Activated naive CD4-positive, alpha-beta T cell treated with anti-CD3 and anti-CD28 coated beads, Interleukin-2, amount 50 U/mL, for 72 hours (primary cell): ENCODE data around the gene ZBTB16. TPM values are rescaled to one million over a fixed set of nuclear protein-coding genes. Genes with fewer than 3 reads are reported as not detected.

Experiments
- ATAC-seq, 2 donors: fragments of 150-1000 bp; cut with Tn5 transposase; 2 replicates each; pipeline ENCODE4 v1.10.0; 2021; ENCODE audit warnings: mild to moderate bottlenecking in 2 of 2, moderate library complexity in 2 of 2
- DNase-seq, 2 donors: peaks; one replicate each; pipeline ENCODE4 v3.0.0; 2021 to 2022; ENCODE audit warnings: low spot score in 2 of 2
- H3K27ac Mint-ChIP-seq, 2 donors: one replicate each; pipeline ENCODE4 v1.8.0; 2022; ENCODE audit warnings: mild to moderate bottlenecking in 2 of 2, mixed read lengths in 2 of 2
- H3K36me3 Mint-ChIP-seq, 2 donors: one replicate each; pipeline ENCODE4 v1.8.0; 2022; ENCODE audit warnings: mixed read lengths in 2 of 2
- H3K9me3 Mint-ChIP-seq, 2 donors: one replicate each; pipeline ENCODE4 v1.8.0; 2022; ENCODE audit warnings: mixed read lengths in 2 of 2
- total RNA-seq, 2 donors: library from RNA; stranded (reverse); gene quantifications; one replicate each; pipeline ENCODE4 v1.2.3, GENCODE V29; 2022

The ZBTB16 gene
- total RNA-seq, 2 donors from 2014 or later = 0.99 to 3.1 TPM

GRCh38 chr11:114102993-114103896, 43.7 kb downstream of the ZBTB16 start:
- Mint-ChIP-seq H3K9me3 (no peaks in the 10 kb centered on the region), H3K36me3 (no peaks in the 10 kb centered on the region), H3K27ac (no peak overlapping the region)
- DNase-seq (no peak), ATAC-seq (peak; percentile 14 to 20)

- no peak for DNase-seq
- ATAC-seq = no peak
- Mint-ChIP-seq H3K27ac (no peak overlapping the region), H3K9me3 (no peaks in the 10 kb centered on the region), H3K36me3 (no peaks in the 10 kb centered on the region)
These were observed 46.1 kb downstream of the ZBTB16 start for GRCh38 chr11:114105611-114106010.

- no peak for ATAC-seq
- no peak overlapping the region for H3K27ac Mint-ChIP-seq
- no peak for DNase-seq
- H3K36me3 Mint-ChIP-seq = no peaks in the 10 kb centered on the region
- no peaks in the 10 kb centered on the region for H3K9me3 Mint-ChIP-seq
These were observed 46.5 kb downstream of the ZBTB16 start for GRCh38 chr11:114106047-114106446.

- Mint-ChIP-seq H3K27ac (no peak overlapping the region), H3K36me3 (no peaks in the 10 kb centered on the region), H3K9me3 (no peaks in the 10 kb centered on the region)
- DNase-seq (no peak), ATAC-seq (no peak)
These were observed 47.5 kb downstream of the ZBTB16 start for GRCh38 chr11:114106986-114107385.

GRCh38 chr11:114108501-114109205, 49.1 kb downstream of the ZBTB16 start:
- H3K36me3 Mint-ChIP-seq = no peaks in the 10 kb centered on the region
- no peak overlapping the region for H3K27ac Mint-ChIP-seq
- H3K9me3 Mint-ChIP-seq = no peaks in the 10 kb centered on the region
- no peak for DNase-seq
- ATAC-seq = no peak

- no peak overlapping the region for H3K27ac Mint-ChIP-seq
- DNase-seq (no peak), ATAC-seq (no peak)
- H3K9me3 Mint-ChIP-seq = no peaks in the 10 kb centered on the region
- H3K36me3 Mint-ChIP-seq = no peaks in the 10 kb centered on the region
These were observed 49.9 kb downstream of the ZBTB16 start for GRCh38 chr11:114109206-114110090.

- H3K36me3 Mint-ChIP-seq = no peaks in the 10 kb centered on the region
- no peaks in the 10 kb centered on the region for H3K9me3 Mint-ChIP-seq
- ATAC-seq (no peak), DNase-seq (no peak)
- no peak overlapping the region for H3K27ac Mint-ChIP-seq
These were observed 50.6 kb downstream of the ZBTB16 start for GRCh38 chr11:114110123-114110522.

- ATAC-seq = no peak
- H3K36me3 Mint-ChIP-seq = no peaks in the 10 kb centered on the region
These were observed 51.7 kb downstream of the ZBTB16 start for GRCh38 chr11:114110952-114111947.

GRCh38 chr11:114115451-114115928, 56.0 kb downstream of the ZBTB16 start:
- no peak for ATAC-seq
- Mint-ChIP-seq H3K9me3 (no peaks in the 10 kb centered on the region), H3K36me3 (no peaks in the 10 kb centered on the region)

More at GRCh38 chr11:114110952-114111947, 51.7 kb downstream of the ZBTB16 start:
- H3K27ac Mint-ChIP-seq = no peak overlapping the region
- H3K9me3 Mint-ChIP-seq = no peaks in the 10 kb centered on the region
- DNase-seq = no peak

GRCh38 chr11:114116357-114116756, 56.8 kb downstream of the ZBTB16 start:
- no peaks in the 10 kb centered on the region for H3K9me3 Mint-ChIP-seq
- H3K36me3 Mint-ChIP-seq = no peaks in the 10 kb centered on the region
- ATAC-seq (no peak), DNase-seq (no peak)
- no peak overlapping the region for H3K27ac Mint-ChIP-seq

More at GRCh38 chr11:114115451-114115928, 56.0 kb downstream of the ZBTB16 start:
- H3K27ac Mint-ChIP-seq = no peak overlapping the region
- no peak for DNase-seq

- Mint-ChIP-seq H3K27ac (no peak overlapping the region), H3K36me3 (no peaks in the 10 kb centered on the region), H3K9me3 (no peaks in the 10 kb centered on the region)
- DNase-seq (no peak), ATAC-seq (no peak)
These were observed 57.3 kb downstream of the ZBTB16 start for GRCh38 chr11:114116800-114117199.

- no peaks in the 10 kb centered on the region for H3K9me3 Mint-ChIP-seq
- H3K36me3 Mint-ChIP-seq = no peaks in the 10 kb centered on the region
- DNase-seq = no peak
- H3K27ac Mint-ChIP-seq = no peak overlapping the region
- no peak for ATAC-seq
These were observed 61.1 kb downstream of the ZBTB16 start for GRCh38 chr11:114120606-114121005.

GRCh38 chr11:114121138-114121537, 61.6 kb downstream of the ZBTB16 start:
- H3K27ac Mint-ChIP-seq = no peak overlapping the region
- DNase-seq = no peak
- no peaks in the 10 kb centered on the region for H3K36me3 Mint-ChIP-seq
- no peak for ATAC-seq
- no peaks in the 10 kb centered on the region for H3K9me3 Mint-ChIP-seq

- DNase-seq (no peak), ATAC-seq (no peak)
- Mint-ChIP-seq H3K9me3 (no peaks in the 10 kb centered on the region), H3K36me3 (no peaks in the 10 kb centered on the region), H3K27ac (no peak overlapping the region)
These were observed 62.4 kb downstream of the ZBTB16 start for GRCh38 chr11:114121804-114122504.

GRCh38 chr11:114122686-114123085, 63.2 kb downstream of the ZBTB16 start:
- DNase-seq (no peak), ATAC-seq (no peak)
- H3K9me3 Mint-ChIP-seq = no peaks in the 10 kb centered on the region
- no peaks in the 10 kb centered on the region for H3K36me3 Mint-ChIP-seq
- H3K27ac Mint-ChIP-seq = no peak overlapping the region
